ENCODE measurements around the gene CASP5.

- no peak for TF ChIP-seq CTCF (IDR thresholded peaks at IDR 0.05 in 4 of 5, conservative IDR thresholded peaks at IDR 0.05 in 1 of 5)
- no peak for TF ChIP-seq POLR2A (IDR thresholded peaks at IDR 0.05)
These were observed 30.2 kb downstream of the CASP5 start for GRCh38 chr11:104992781-104993180.
